GM19043 (cell line): ENCODE measurements around the gene PACS1.
"Not testable (repeated sequence)": the region's sequence is repeated elsewhere in the genome, so short reads cannot be mapped to it uniquely, and the experiment has no call there.

ENCODE experiments used
- ATAC-seq: cut with Tn5 transposase; IDR thresholded peaks from one replicate; pipeline ENCODE4 v1.9.1; 2021; ENCODE audit warnings: low read depth; ENCODE audit not compliant: unreplicated experiment

Gene PACS1

DNA sequence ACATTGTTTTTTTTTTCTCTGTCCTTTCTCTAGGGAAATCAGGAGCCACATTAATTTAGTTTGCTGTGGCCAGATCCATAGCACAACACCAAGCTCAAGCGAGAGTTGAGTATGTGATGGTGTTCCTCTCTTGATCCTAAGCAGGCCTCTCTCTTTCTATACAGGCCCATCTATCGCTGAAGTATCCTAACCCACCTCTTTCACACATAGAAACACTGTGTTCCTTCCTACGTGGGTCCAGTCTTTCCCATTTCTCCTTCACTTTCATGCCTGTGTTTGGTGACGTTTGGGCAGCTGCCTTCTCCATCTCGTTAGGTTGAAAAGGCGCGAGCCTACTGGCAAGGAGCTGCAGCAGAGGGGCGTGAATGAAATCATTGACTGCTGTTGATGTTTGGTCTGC is 2.4 kb downstream of the PACS1 start:
- ATAC-seq: no peak

GRCh38 chr11:66073669-66074068 is 3.6 kb downstream of the PACS1 start:
- ATAC-seq: no peak

DNA sequence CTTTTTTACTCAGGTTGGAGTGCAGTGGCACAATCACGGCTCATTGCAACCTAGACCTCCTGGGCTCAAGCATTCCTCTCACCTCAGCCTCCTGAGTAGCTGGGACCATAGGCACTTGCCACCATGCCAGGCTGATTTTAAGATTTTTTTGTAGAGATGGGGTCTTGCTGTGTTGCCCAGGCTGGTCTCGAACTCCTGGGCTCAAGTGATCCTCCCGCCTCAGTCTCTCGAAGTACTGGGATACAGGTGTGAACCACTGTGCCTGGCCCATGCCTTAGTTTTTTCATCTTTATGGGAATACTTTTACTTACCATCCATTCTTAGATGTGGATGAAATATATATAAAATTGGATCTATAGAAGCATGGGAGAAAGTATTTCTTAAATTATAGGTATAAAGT is 5.2 kb downstream of the PACS1 start:
- no peak for ATAC-seq

- no peak for ATAC-seq
These were observed 6.5 kb downstream of the PACS1 start for GRCh38 chr11:66076561-66076960.

GRCh38 chr11:66077927-66078326 is 7.9 kb downstream of the PACS1 start:
- ATAC-seq: no peak

- not testable (repeated sequence) for ATAC-seq
These were observed 8.9 kb downstream of the PACS1 start for GRCh38 chr11:66078949-66079348.

DNA sequence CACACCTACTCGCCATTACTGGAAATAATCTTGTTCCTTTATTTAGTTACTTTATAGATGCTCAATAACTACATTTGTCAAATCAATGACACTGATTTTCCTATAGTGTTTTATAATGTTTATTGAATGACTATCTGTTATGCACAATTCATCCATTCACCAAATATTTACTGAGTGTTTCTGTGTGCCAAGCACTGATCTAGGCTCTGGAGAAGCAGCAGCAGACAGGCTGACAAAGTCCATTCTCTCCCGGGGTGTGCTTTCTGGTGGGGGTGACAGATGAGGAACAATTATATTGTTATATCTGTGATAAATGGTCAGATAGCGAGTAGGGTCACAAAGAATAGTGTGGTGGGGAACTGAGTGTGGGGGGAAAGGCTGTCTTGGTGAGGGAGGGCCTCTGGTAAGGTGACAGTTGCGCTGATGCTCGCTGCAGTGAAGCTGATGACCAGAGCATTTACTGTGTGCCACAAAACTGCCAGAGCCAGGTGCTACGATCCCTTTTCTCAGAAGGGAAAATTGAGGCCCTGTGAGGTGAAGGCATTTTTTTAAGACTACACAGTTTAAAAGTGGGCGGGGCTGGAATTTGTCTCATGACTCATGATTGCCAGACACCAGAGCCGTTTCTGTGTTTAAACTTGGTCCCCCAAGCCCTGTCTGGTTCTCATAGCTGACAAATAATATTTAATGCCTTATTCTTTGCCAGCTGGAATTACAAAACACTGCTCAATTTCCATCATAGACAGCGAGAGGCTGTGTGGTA is 10.2 kb downstream of the PACS1 start:
- no peak for ATAC-seq

- no peak for ATAC-seq
These were observed 11.4 kb downstream of the PACS1 start for GRCh38 chr11:66081505-66081904.

DNA sequence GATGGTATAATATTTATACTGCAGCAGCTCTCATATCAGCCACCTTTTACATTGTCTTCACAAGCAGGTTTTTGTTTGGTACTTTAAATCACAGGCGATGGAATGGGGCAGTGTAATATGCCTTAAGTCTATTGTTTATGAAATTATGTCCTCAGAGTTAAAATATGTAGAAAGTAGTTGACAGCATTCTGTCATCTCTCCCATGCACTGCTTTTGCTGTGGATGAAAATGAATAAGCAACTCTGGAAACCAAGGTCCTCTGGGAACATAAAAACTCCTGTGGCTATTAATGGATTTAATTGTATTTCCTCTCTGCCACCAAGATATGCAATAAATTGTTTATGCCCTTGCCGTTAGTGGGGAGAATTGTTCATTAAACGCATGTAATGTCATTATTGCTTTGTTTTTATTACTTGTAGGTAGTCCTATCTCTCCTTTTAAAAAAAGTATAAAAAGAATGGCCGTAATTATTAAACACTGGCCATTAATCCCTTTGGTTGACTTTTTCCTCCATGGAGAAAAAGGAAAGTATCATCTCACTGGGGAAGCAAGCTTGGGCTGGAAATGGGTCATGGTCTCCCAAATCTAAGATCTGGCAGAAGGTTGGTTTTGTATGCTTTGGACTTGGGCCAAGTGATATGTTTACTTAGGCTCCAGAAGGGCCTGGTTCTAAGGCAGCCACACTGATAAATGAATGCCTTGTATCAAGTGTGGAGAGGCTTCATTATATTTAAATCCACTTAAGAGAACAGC is 13.1 kb downstream of the PACS1 start:
- no peak for ATAC-seq

- no peak for ATAC-seq
These were observed 13.7 kb downstream of the PACS1 start for GRCh38 chr11:66083767-66084166.

- no peak for ATAC-seq
These were observed 14.9 kb downstream of the PACS1 start for GRCh38 chr11:66084821-66085475.

GRCh38 chr11:66087148-66087908 is 17.3 kb downstream of the PACS1 start:
- ATAC-seq: no peak

DNA sequence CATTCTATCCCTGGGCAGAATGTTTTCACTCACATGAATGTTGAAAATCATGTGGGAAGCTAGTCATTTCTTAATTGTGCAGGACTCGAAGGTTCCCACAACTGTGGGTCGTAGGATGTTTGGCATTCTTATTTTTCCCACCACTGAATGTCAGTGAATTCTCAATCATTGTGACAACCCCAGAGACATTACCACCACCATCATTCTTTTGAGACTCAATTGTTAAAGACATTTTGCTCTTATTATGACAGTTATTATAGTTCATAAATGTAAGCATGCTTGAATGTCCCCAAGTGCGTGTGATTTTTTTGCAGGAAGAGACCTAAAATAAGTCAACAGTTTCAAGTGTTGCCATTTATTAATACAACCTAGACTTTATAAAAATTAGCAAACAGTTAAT is 19.0 kb downstream of the PACS1 start:
- ATAC-seq: no peak

DNA sequence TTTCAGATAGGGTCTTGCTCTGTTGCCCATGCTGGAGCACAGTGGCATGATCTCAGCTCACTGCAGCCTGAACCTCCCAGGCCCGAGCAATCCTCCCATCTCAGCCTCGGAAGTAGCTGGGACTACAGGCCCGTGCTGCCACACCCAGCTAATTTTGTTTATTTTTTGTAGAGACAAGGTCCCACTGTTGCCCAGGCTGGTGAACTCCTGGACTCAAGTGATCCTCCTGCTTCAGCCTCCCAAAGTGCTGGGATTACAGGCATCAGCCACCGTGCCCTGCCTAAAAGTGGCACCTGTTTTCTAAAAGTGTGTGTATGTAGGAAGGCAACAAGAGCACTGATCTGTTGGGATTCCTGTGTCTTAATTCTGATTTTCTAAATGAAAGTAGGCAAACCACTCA is 20.2 kb downstream of the PACS1 start:
- ATAC-seq: no peak

- not testable (repeated sequence) for ATAC-seq
These were observed 22.1 kb downstream of the PACS1 start for GRCh38 chr11:66092125-66092524.

DNA sequence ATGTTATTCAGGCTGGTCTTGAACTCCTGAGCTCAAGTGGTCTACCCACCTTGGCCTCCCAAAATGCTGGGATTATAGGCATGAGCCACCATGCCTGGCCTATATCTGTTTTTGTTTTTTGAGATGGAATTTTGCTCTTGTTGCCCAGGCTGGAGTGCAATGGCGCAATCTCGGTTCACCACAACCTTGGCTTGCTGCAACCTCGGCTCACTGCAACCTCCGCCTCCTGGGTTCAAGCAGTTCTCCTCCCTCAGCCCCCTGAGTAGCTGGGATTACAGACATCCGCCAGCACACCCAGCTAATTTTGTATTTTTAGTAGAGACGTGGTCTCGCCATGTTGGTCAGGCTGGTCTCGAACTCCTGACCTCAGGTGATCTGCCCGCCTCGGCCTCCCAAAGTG is 29.7 kb downstream of the PACS1 start:
- ATAC-seq: not testable (repeated sequence)

DNA sequence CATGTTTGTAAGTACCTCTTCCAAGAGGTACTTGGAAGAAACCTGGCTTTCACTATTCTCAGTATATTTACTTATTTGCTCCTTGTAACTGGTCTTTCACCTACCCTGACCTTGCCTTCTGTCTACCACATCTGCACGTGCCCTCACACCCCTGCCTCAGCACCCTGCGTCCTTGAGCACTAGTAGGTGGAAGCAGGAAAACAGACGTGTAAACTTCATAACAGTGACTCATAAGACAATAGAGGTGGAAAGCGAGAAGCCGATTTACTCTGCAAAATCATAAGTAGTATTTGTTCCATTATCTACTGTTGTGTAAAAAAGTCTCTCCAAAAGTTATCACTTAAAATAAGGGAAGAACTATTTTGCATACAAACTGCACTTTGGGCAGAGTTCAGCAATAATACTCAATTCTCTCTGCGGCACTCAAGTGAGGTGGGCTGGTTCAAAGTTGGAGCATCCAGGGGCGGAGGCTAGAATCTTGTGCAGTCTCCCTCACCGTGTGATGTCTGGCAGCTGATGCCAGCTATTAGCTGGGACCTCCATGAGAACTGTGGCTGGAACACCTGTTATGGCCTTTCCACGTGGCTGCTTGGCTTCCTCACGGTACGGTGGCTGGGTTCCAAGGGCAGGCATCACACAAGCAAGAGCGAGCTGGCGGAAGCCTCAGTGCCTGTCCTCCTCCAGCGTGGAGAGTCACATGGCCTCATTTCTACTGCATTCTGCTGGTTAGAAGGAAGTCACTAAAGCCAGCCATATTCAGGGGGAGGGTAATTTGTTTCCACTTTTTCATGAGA is 30.4 kb downstream of the PACS1 start:
- no peak for ATAC-seq

DNA sequence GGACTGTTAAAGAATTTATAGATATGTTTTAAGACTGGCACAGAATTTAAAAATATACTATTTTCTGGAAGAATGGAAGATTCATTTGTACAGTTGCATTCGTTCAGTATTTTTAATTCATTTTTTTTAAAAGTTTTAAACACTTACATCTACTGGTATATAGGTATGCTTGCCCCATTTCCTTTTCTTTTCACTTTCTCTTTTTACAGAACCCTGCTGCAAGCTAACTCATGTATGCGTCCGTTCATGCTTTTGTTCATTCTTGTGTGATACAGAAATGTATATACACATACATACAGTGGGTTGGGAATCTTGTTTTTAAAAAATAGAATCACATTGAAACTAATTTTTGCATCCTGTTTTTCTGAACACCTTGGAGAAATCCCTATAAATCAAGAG is 31.0 kb downstream of the PACS1 start:
- no peak for ATAC-seq

GRCh38 chr11:66104057-66104638 is 34.1 kb downstream of the PACS1 start:
- ATAC-seq: no peak
